ENCODE data around the gene IL10RA. TPM values are rescaled to one million over a fixed set of nuclear protein-coding genes. Genes with fewer than 3 reads are reported as not detected.

The IL10RA gene
- total RNA-seq, 1 experiment from 2014 or later, result 0.41 TPM

GRCh38 chr11:118008271-118008911, 22.2 kb downstream of the IL10RA start:
- Histone ChIP-seq H3K9me3 (ENCODE audit: control insufficient read depth, insufficient read depth, low read depth, low read length) (no peaks in the 10 kb centered on the region), H3K27me3 (ENCODE audit: control insufficient read depth, insufficient read depth, low read length) (peaks cover 13% of the 10 kb centered on the region; the same call in 1 of the 2 replicates), H3K4me1 (ENCODE audit: control insufficient read depth, insufficient read depth, low read length) (no peaks in the 10 kb centered on the region), H3K27ac (ENCODE audit: low read length) (no peak overlapping the region), H3K4me3 (ENCODE audit: low read depth in 2 of 2, low read length in 2 of 2) (no peak overlapping the region), H3K36me3 (ENCODE audit: control insufficient read depth, insufficient read depth, low read length) (no peaks in the 10 kb centered on the region)
- no TSS peak for BruUV-seq (replicated peaks)
- ATAC-seq (no peak), DNase-seq (ENCODE audit: low read depth, low spot score) (no peak)
- POLR2A ChIA-PET, result no interaction called here
- TF ChIP-seq SIN3A (IDR thresholded peaks at IDR 0.05; ENCODE audit: borderline replicate concordance, insufficient read depth, low read depth, low read length) (no peak), POLR2AphosphoS5 (IDR thresholded peaks at IDR 0.05; ENCODE audit: low read depth, low read length) (no peak), CTCF (IDR thresholded peaks at IDR 0.05) (no peak), TCF7L2 (IDR thresholded peaks at IDR 0.05; ENCODE audit: low read depth, low read length) (no peak), REST (IDR thresholded peaks at IDR 0.05; ENCODE audit: insufficient read depth in 1 of 2, low read depth in 2 of 2, low read length in 1 of 2) (no peak)
- CTCF ChIA-PET, result interaction anchor here (0.7 kb wide), 1 partner anchor 312 kb away, joined by 5 read pairs; no protein-coding TSS in a partner anchor
- intact Hi-C loops (cut with micrococcal nuclease; ENCODE audit: unreplicated experiment), result no loop called here
- in situ Hi-C loops (cut with HindIII; ENCODE audit: low pct_unique_long_range_greater_than_20kb, low sequenced_read_pairs), result no loop called here

- in situ Hi-C loops (cut with HindIII; ENCODE audit: low pct_unique_long_range_greater_than_20kb, low sequenced_read_pairs), result no loop called here
- peaks cover 13% of the 10 kb centered on the region; the same call in 1 of the 2 replicates for H3K27me3 ChIP-seq (ENCODE audit: control insufficient read depth, insufficient read depth, low read length)
- POLR2A ChIA-PET, result no interaction called here
- no TSS peak for BruUV-seq (replicated peaks)
- no peaks in the 10 kb centered on the region for H3K36me3 ChIP-seq (ENCODE audit: control insufficient read depth, insufficient read depth, low read length)
- TF ChIP-seq REST (IDR thresholded peaks at IDR 0.05; ENCODE audit: insufficient read depth in 1 of 2, low read depth in 2 of 2, low read length in 1 of 2), result no peak
- TF ChIP-seq POLR2AphosphoS5 (IDR thresholded peaks at IDR 0.05; ENCODE audit: low read depth, low read length), result no peak
- TF ChIP-seq TCF7L2 (IDR thresholded peaks at IDR 0.05; ENCODE audit: low read depth, low read length), result no peak
- TF ChIP-seq CTCF (IDR thresholded peaks at IDR 0.05), result no peak
- H3K4me3 ChIP-seq (ENCODE audit: low read depth in 2 of 2, low read length in 2 of 2), result no peak overlapping the region
- H3K4me1 ChIP-seq (ENCODE audit: control insufficient read depth, insufficient read depth, low read length), result no peaks in the 10 kb centered on the region
- CTCF ChIA-PET, result no interaction called here
- no peaks in the 10 kb centered on the region for H3K9me3 ChIP-seq (ENCODE audit: control insufficient read depth, insufficient read depth, low read depth, low read length)
- no peak overlapping the region for H3K27ac ChIP-seq (ENCODE audit: low read length)
- intact Hi-C loops (cut with micrococcal nuclease; ENCODE audit: unreplicated experiment), result no loop called here
- ATAC-seq, result no peak
- no peak for DNase-seq (ENCODE audit: low read depth, low spot score)
These were observed 23.9 kb downstream of the IL10RA start for GRCh38 chr11:118009864-118010737.

All from Panc1 (cell line).